H9 (cell line): Measurements from ENCODE around the gene SNX14. TPM values are rescaled to one million over a fixed set of nuclear protein-coding genes. Genes with fewer than 3 reads are reported as not detected.

ENCODE experiments used
- DNase-seq: peaks from one replicate; pipeline ENCODE4 v3.0.0-alpha.2; 2017
- H2AFZ ChIP-seq: one replicate; pipeline ENCODE4 v1.6.1; 2013; ENCODE audit warnings: mild to moderate bottlenecking, low read length, control low read depth, moderate library complexity
- H2AK5ac ChIP-seq: 2 replicates; pipeline ENCODE4 v1.6.1; 2013; ENCODE audit warnings: low read length, control low read depth, mixed read lengths; ENCODE audit not compliant: insufficient read length
- H2BK120ac ChIP-seq: one replicate; pipeline ENCODE4 v1.6.1; 2013; ENCODE audit warnings: low read depth, mild to moderate bottlenecking, low read length, control low read depth, inconsistent platforms; ENCODE audit not compliant: poor library complexity, severe bottlenecking
- H2BK12ac ChIP-seq: 2 replicates; pipeline ENCODE4 v1.6.1; 2013; ENCODE audit warnings: low read length, control low read depth, mixed read lengths, low read depth; ENCODE audit not compliant: insufficient read length
- H2BK15ac ChIP-seq: 2 replicates; pipeline ENCODE4 v1.6.1; 2013; ENCODE audit warnings: low read depth, low read length, control low read depth
- H2BK20ac ChIP-seq: one replicate; pipeline ENCODE4 v1.6.1; 2013; ENCODE audit warnings: low read depth, mild to moderate bottlenecking, low read length, control low read depth, inconsistent platforms; ENCODE audit not compliant: poor library complexity, severe bottlenecking
- H2BK5ac ChIP-seq: 2 replicates; pipeline ENCODE4 v1.6.1; 2013; ENCODE audit warnings: low read length, control low read depth, mixed read lengths; ENCODE audit not compliant: insufficient read length
- H3K14ac ChIP-seq: 2 replicates; pipeline ENCODE4 v1.6.1; 2013; ENCODE audit warnings: low read length, control low read depth; ENCODE audit not compliant: insufficient read depth
- H3K18ac ChIP-seq: 2 replicates; pipeline ENCODE4 v1.6.1; 2013; ENCODE audit warnings: low read depth, mild to moderate bottlenecking, mixed read lengths, low read length, control low read depth; ENCODE audit not compliant: insufficient read length
- H3K23ac ChIP-seq: 2 replicates; pipeline ENCODE4 v1.6.1; 2013; ENCODE audit warnings: low read length, control low read depth, mixed read lengths, low read depth; ENCODE audit not compliant: insufficient read length
- H3K23me2 ChIP-seq: 2 replicates; pipeline ENCODE4 v1.6.1; 2013; ENCODE audit warnings: low read depth, mild to moderate bottlenecking, mixed read lengths, low read length, control low read depth; ENCODE audit not compliant: insufficient read length, poor library complexity, severe bottlenecking
- H3K27ac ChIP-seq: 2 replicates; pipeline ENCODE4 v1.5.1; 2013; ENCODE audit warnings: low read length, control low read depth, mixed read lengths, low read depth; ENCODE audit not compliant: insufficient read length
- H3K27me3 ChIP-seq: 2 replicates; pipeline ENCODE4 v1.6.1; 2013; ENCODE audit warnings: low read length, control low read depth, inconsistent platforms; ENCODE audit not compliant: insufficient read depth
- H3K4ac ChIP-seq: 2 replicates; pipeline ENCODE4 v1.6.1; 2013; ENCODE audit warnings: low read depth, mild to moderate bottlenecking, control low read depth, inconsistent platforms, low read length, moderate library complexity
- H3K4me1 ChIP-seq: 2 replicates; pipeline ENCODE4 v1.6.1; 2013; ENCODE audit warnings: low read length, control low read depth, inconsistent platforms; ENCODE audit not compliant: insufficient read depth
- H3K4me2 ChIP-seq: 2 replicates; pipeline ENCODE4 v1.6.1; 2013; ENCODE audit warnings: low read length, control low read depth, mixed read lengths; ENCODE audit not compliant: insufficient read length, insufficient read depth
- H3K56ac ChIP-seq: 2 replicates; pipeline ENCODE4 v1.6.1; 2013; ENCODE audit warnings: low read depth, mild to moderate bottlenecking, mixed read lengths, low read length, control low read depth; ENCODE audit not compliant: insufficient read length
- H3K79me1 ChIP-seq: 2 replicates; pipeline ENCODE4 v1.6.1; 2013; ENCODE audit warnings: low read depth, mild to moderate bottlenecking, moderate library complexity, low read length, control low read depth, inconsistent platforms; ENCODE audit not compliant: insufficient read depth, poor library complexity, severe bottlenecking
- H3K79me2 ChIP-seq: 2 replicates; pipeline ENCODE4 v1.6.1; 2013; ENCODE audit warnings: low read length, control low read depth, inconsistent platforms; ENCODE audit not compliant: insufficient read depth
- H3K9ac ChIP-seq: 2 replicates; pipeline ENCODE4 v1.6.1; 2013; ENCODE audit warnings: low read length, control low read depth, mixed read lengths; ENCODE audit not compliant: insufficient read length; ENCODE audit errors: extremely low read depth
- H3K9me3 ChIP-seq: one replicate; pipeline ENCODE4 v1.6.1; 2013; ENCODE audit warnings: low read depth, low read length, inconsistent platforms; ENCODE audit not compliant: control insufficient read depth
- H3T11ph ChIP-seq: one replicate; pipeline ENCODE4 v1.6.1; 2013; ENCODE audit warnings: mild to moderate bottlenecking, low read length, control low read depth, inconsistent platforms
- H4K20me1 ChIP-seq: one replicate; pipeline ENCODE4 v1.6.1; 2013; ENCODE audit not compliant: control insufficient read depth, insufficient read length, insufficient read depth
- H4K5ac ChIP-seq: 2 replicates; pipeline ENCODE4 v1.6.1; 2013; ENCODE audit warnings: low read depth, mild to moderate bottlenecking, mixed read lengths, low read length, control low read depth; ENCODE audit not compliant: insufficient read length
- H4K8ac ChIP-seq: replicated peaks from 2 replicates; pipeline ENCODE4 v1.6.1; 2013; ENCODE audit warnings: low read length, control low read depth, mixed read lengths, low read depth; ENCODE audit not compliant: insufficient read length
- H4K91ac ChIP-seq: 2 replicates; pipeline ENCODE4 v1.6.1; 2013; ENCODE audit warnings: low read depth, mild to moderate bottlenecking, moderate library complexity, mixed read lengths, low read length, control low read depth; ENCODE audit not compliant: insufficient read length
- H3K27ac Mint-ChIP-seq, 3 experiments: 2 replicates in 2 of 3; 3 replicates in 1 of 3; pipeline ENCODE4 v1.8.0; 2020 to 2021; ENCODE audit warnings: mixed read lengths in 3 of 3, mild to moderate bottlenecking in 1 of 3, moderate library complexity in 1 of 3
- H3K27me3 Mint-ChIP-seq: 2 replicates; pipeline ENCODE4 v1.8.0; 2021; ENCODE audit warnings: low read depth, mild to moderate bottlenecking, moderate library complexity, mixed read lengths
- H3K36me3 Mint-ChIP-seq, 3 experiments: 2 replicates in 2 of 3; 3 replicates in 1 of 3; pipeline ENCODE4 v1.8.0; 2020 to 2021; ENCODE audit warnings: low read depth in 3 of 3, mixed read lengths in 3 of 3; ENCODE audit not compliant: insufficient read depth in 1 of 3
- H3K4me1 Mint-ChIP-seq, 2 experiments: 2 replicates each; pipeline ENCODE4 v1.8.0; 2020; ENCODE audit warnings: mixed read lengths in 2 of 2
- H3K4me3 Mint-ChIP-seq, 2 experiments: 2 replicates in 1 of 2; 3 replicates in 1 of 2; pipeline ENCODE4 v1.8.0; 2020 to 2021; ENCODE audit warnings: mild to moderate bottlenecking in 2 of 2, mixed read lengths in 2 of 2, moderate library complexity in 1 of 2
- H3K9me3 Mint-ChIP-seq, 2 experiments: 2 replicates in 1 of 2; 3 replicates in 1 of 2; pipeline ENCODE4 v1.8.0; 2020; ENCODE audit warnings: mild to moderate bottlenecking in 2 of 2, mixed read lengths in 2 of 2, moderate library complexity in 1 of 2
- CTCF ChIP-seq: fragments of 200-600 bp; sonication (generic); conservative IDR thresholded peaks from 3 replicates; pipeline ENCODE4 v1.8.0; 2021; ENCODE audit warnings: antibody characterized with exemption, mild to moderate bottlenecking
- WGBS: extraction: QIAGEN DNeasy Blood & Tissue Kit; methylation state at CpG from one replicate; pipeline ENCODE4 v1.1.7; 2013; ENCODE audit warnings: missing lambda C conversion rate, low lambda C conversion rate, mixed read lengths; ENCODE audit not compliant: insufficient read length; ENCODE audit errors: extremely low coverage; 5-methylcytosine and 5-hydroxymethylcytosine counted together
- total RNA-seq: library from RNA; stranded (reverse); gene quantifications from 2 replicates; pipeline ENCODE4 v1.2.1, GENCODE V29; 2021

SNX14 gene
- total RNA-seq, 1 experiment from 2014 or later: 33.0 TPM

- Histone ChIP-seq H3K27me3 (no peaks in the 10 kb centered on the region), H3K23ac (no peak overlapping the region), H2BK120ac (no peak overlapping the region), H3K27ac (no peak overlapping the region), H2BK20ac (no peak overlapping the region), H4K91ac (no peak overlapping the region), H4K20me1 (no peaks in the 10 kb centered on the region), H3K4me2 (no peak overlapping the region), H3K4ac (no peak overlapping the region), H2AFZ (no peak overlapping the region), H3K79me2 (no peaks in the 10 kb centered on the region), H2BK12ac (no peak overlapping the region), H2BK5ac (no peak overlapping the region), H3K14ac (no peak overlapping the region), H3K9me3 (no peaks in the 10 kb centered on the region), H3K79me1 (no peaks in the 10 kb centered on the region), H3K18ac (no peak overlapping the region), H4K8ac (no peak overlapping the region), H2AK5ac (no peak overlapping the region), H3T11ph (no peak overlapping the region), H4K5ac (no peak overlapping the region), H3K23me2 (no peaks in the 10 kb centered on the region), H2BK15ac (no peak overlapping the region), H3K56ac (no peak overlapping the region), H3K9ac (no peak overlapping the region), H3K4me1 (no peaks in the 10 kb centered on the region)
- peaks cover 5 to 23% (median 10%) of the 10 kb centered on the region in 3 experiments; a peak in 6 of 7 replicates for H3K36me3 Mint-ChIP-seq
- no CpG with 5 or more reads among the region's 1 CpG for WGBS
- no peak for TF ChIP-seq CTCF
- no peaks in the 10 kb centered on the region for H3K4me1 Mint-ChIP-seq
- H3K27ac Mint-ChIP-seq: no peak overlapping the region
- DNase-seq: no peak
- H3K4me3 Mint-ChIP-seq: no peak overlapping the region
- peaks cover 22 to 23% of the 10 kb centered on the region in 2 experiments for H3K9me3 Mint-ChIP-seq
- no peaks in the 10 kb centered on the region for H3K27me3 Mint-ChIP-seq
Observed at GRCh38 chr6:85493389-85493788, 100.3 kb downstream of the SNX14 start.
